ENCODE data around the gene CDKL1. TPM values are rescaled to one million over a fixed set of nuclear protein-coding genes. Genes with fewer than 3 reads are reported as not detected.

CDKL1 gene
- total and polyA plus RNA-seq, 2 donors (not counting 3 experiments of a cell fraction or from before 2014, with no cell fraction given), result 2.6 to 9.7 TPM

- peaks cover 24% of the 10 kb centered on the region for H3K4me1 ChIP-seq (ENCODE audit: control insufficient read depth, extremely low read depth, insufficient read depth, low read length)
- H3K9me3 ChIP-seq (replicated peaks; ENCODE audit: control insufficient read depth, insufficient read depth, low read length), result no peaks in the 10 kb centered on the region
- H3K4me2 ChIP-seq (ENCODE audit: insufficient read depth, low read length), result no peak overlapping the region
- CTCF ChIA-PET, result interaction anchor here (0.6 to 2.1 kb wide), 3 partner anchors 10 to 162 kb away, joined by 3 to 4 read pairs (median 4); no protein-coding TSS in a partner anchor
- POLR2A ChIA-PET, result interaction anchor here (0.6 kb wide), 1 partner anchor 44 kb away, joined by 3 read pairs; no protein-coding TSS in a partner anchor
- no peaks in the 10 kb centered on the region for H3K79me2 ChIP-seq (ENCODE audit: control insufficient read depth, insufficient read depth, low read length)
- H3K27me3 ChIP-seq (ENCODE audit: control insufficient read depth in 2 of 2, insufficient read depth in 2 of 2, low read length in 2 of 2), result no peaks in the 10 kb centered on the region
- H3K27ac ChIP-seq (ENCODE audit: insufficient read depth, low read depth, low read length), result no peak overlapping the region
- DNase-seq (ENCODE audit: low read depth, low spot score), result no peak
- no peaks in the 10 kb centered on the region for H4K20me1 ChIP-seq (replicated peaks; ENCODE audit: control insufficient read depth, extremely low read depth, insufficient read depth, low read length)
- H3K36me3 ChIP-seq (ENCODE audit: control insufficient read depth in 2 of 2, extremely low read depth in 1 of 2, insufficient read depth in 2 of 2, low read length in 2 of 2), result no peaks in the 10 kb centered on the region
- no peak overlapping the region for H2AFZ ChIP-seq (ENCODE audit: low read depth, low read length)
- H3K4me3 ChIP-seq (replicated peaks in 1 of 3; ENCODE audit: insufficient read depth in 1 of 3, low read depth in 1 of 3, low read length in 3 of 3), result no peak overlapping the region
- no peak for FAIRE-seq
- H3K9me1 ChIP-seq (replicated peaks; ENCODE audit: control insufficient read depth, extremely low read depth, insufficient read depth, low read length), result no peaks in the 10 kb centered on the region
- TF ChIP-seq GATA2 (IDR thresholded peaks at IDR 0.05; ENCODE audit: insufficient read depth, insufficient read length, low read depth, low read length) (no peak), JUN (IDR thresholded peaks at IDR 0.05; ENCODE audit: borderline replicate concordance, insufficient read depth, insufficient read length, low read depth) (no peak), EZH2 (IDR thresholded peaks at IDR 0.05; ENCODE audit: borderline replicate concordance, low read depth, low read length, severe bottlenecking) (no peak), FOS (IDR thresholded peaks at IDR 0.05; ENCODE audit: borderline replicate concordance, insufficient read depth, low read length) (no peak)
- TF ChIP-seq, protein P1, sequence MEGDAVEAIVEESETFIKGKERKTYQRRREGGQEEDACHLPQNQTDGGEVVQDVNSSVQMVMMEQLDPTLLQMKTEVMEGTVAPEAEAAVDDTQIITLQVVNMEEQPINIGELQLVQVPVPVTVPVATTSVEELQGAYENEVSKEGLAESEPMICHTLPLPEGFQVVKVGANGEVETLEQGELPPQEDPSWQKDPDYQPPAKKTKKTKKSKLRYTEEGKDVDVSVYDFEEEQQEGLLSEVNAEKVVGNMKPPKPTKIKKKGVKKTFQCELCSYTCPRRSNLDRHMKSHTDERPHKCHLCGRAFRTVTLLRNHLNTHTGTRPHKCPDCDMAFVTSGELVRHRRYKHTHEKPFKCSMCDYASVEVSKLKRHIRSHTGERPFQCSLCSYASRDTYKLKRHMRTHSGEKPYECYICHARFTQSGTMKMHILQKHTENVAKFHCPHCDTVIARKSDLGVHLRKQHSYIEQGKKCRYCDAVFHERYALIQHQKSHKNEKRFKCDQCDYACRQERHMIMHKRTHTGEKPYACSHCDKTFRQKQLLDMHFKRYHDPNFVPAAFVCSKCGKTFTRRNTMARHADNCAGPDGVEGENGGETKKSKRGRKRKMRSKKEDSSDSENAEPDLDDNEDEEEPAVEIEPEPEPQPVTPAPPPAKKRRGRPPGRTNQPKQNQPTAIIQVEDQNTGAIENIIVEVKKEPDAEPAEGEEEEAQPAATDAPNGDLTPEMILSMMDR (IDR thresholded peaks at IDR 0.05; ENCODE audit: extremely low read depth in 1 of 2, insufficient read depth in 1 of 2, low read depth in 1 of 2, low read length in 2 of 2), result no peak
- intact Hi-C loops (cut with micrococcal nuclease), result no loop called here
- BruUV-seq (replicated peaks), result no TSS peak
- H3K9ac ChIP-seq (replicated peaks; ENCODE audit: extremely low read depth, insufficient read depth, low read length), result no peak overlapping the region
- dilution Hi-C loops (cut with MboI; ENCODE audit: extremely low pct_ligation_motif_present, low sequenced_read_pairs), result no loop called here
Measured at GRCh38 chr14:50400461-50400860, 3.8 kb upstream of the CDKL1 start.

Measured in endothelial cell of umbilical vein (primary cell).